Spinal cord (tissue), 10 donors: Measurements from ENCODE around the gene PRDM12. TPM values are rescaled to one million over a fixed set of nuclear protein-coding genes. Genes with fewer than 3 reads are reported as not detected.
"Not testable (repeated sequence)": the region's sequence is repeated elsewhere in the genome, so short reads cannot be mapped to it uniquely, and the experiment has no call there.

Experiments
- DNase-seq, 6 donors: peaks; one replicate each; pipeline versions ENCODE4 v3.0.0 to v3.0.0-alpha.2; 2013 to 2015; ENCODE audit warnings: low spot score in 6 of 6, low read depth in 4 of 6
- H3K27ac ChIP-seq: one replicate; pipeline ENCODE4 v1.5.1; 2013; ENCODE audit warnings: low read depth, low read length, control low read depth
- H3K27me3 ChIP-seq: one replicate; pipeline ENCODE4 v1.6.1; 2013; ENCODE audit warnings: low read length; ENCODE audit not compliant: control insufficient read depth, insufficient read depth
- H3K36me3 ChIP-seq: one replicate; pipeline ENCODE4 v1.6.1; 2013; ENCODE audit warnings: low read length; ENCODE audit not compliant: control insufficient read depth, insufficient read depth
- H3K4me1 ChIP-seq: one replicate; pipeline ENCODE4 v1.6.1; 2013; ENCODE audit warnings: low read length; ENCODE audit not compliant: control insufficient read depth, insufficient read depth
- H3K4me3 ChIP-seq: one replicate; pipeline ENCODE4 v1.5.1; 2013; ENCODE audit warnings: low read depth, low read length, control low read depth
- H3K9me3 ChIP-seq: one replicate; pipeline ENCODE4 v1.6.1; 2013; ENCODE audit warnings: low read length; ENCODE audit not compliant: control insufficient read depth, insufficient read depth
- WGBS: methylation state at CpG from one replicate; pipeline ENCODE4 v1.1.5; 2013; ENCODE audit warnings: missing lambda C conversion rate; ENCODE audit not compliant: insufficient coverage; 5-methylcytosine and 5-hydroxymethylcytosine counted together
- polyA plus RNA-seq, 2 donors: library from polyadenylated mRNA; unstranded; fragments of 120-200 nt; gene quantifications; one replicate each; pipeline ENCODE4 v1.2.1, GENCODE V29; 2013; ENCODE audit not compliant: insufficient read length in 2 of 2
- total RNA-seq, 2 donors: library from RNA; depleted of rRNA in 1 of 2; stranded (reverse); fragments of 120-200 nt in 1 of 2; fragments of >200 nt in 1 of 2; gene quantifications; one replicate each; pipeline versions ENCODE4 v1.2.3 to v1.2.4, GENCODE V29; 2013 to 2014
- donor health status: healthy.

PRDM12 gene
- total and polyA plus RNA-seq, 4 donors: 0.11 to 2.4 (median 0.69) TPM

DNA sequence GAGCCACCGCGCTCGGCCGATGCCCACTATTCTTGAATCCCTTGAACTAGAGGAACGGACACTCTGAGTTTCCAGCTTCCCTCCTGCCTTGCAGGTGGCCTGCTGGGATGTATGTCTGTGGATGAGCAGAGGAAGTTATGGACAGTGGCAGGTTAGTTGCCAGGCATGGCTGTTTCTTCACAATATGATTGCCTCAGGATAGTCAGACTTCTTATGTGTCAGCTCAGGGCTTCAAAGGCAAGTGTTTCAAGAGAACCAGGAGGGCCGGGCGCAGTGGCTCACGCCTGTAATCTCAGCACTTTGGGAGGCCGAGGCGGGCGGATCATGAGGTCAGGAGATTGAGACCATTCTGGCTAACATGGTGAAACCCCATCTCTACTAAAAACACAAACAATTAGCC is 21.6 kb downstream of the PRDM12 start:
- H3K27ac ChIP-seq, H3K36me3 ChIP-seq, H3K27me3 ChIP-seq, H3K4me3 ChIP-seq, H3K9me3 ChIP-seq, DNase-seq: not testable (repeated sequence)
- peaks cover 13% of the 10 kb centered on the region for H3K4me1 ChIP-seq
- WGBS: 94% methylated on average over 11 of the region's 11 CpGs

DNA sequence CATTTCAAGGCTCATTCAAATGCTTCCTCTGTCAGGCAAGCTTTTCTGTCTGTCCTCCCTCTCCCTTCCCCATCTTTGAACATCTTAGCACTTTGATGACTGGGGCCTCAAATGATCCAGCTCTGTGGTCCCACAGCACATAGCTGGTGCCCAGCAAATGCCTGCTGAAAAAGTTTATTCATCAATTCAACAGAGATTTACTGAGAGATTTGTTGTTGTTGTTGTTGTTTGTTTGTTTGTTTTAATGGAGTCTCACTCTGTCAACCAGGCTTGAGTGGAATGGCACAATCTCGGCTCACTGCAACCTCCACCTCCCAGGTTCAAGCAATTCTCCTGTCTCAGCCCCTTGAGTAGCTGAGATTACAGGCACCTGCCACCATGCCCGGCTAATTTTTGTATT is 23.2 kb downstream of the PRDM12 start:
- DNase-seq: no peak
- no CpG with 5 or more reads among the region's 2 CpGs for WGBS
- Histone ChIP-seq H3K36me3 (no peaks in the 10 kb centered on the region), H3K9me3 (no peaks in the 10 kb centered on the region), H3K27ac (no peak overlapping the region), H3K27me3 (no peaks in the 10 kb centered on the region), H3K4me3 (no peak overlapping the region), H3K4me1 (peaks cover 9% of the 10 kb centered on the region)

DNA sequence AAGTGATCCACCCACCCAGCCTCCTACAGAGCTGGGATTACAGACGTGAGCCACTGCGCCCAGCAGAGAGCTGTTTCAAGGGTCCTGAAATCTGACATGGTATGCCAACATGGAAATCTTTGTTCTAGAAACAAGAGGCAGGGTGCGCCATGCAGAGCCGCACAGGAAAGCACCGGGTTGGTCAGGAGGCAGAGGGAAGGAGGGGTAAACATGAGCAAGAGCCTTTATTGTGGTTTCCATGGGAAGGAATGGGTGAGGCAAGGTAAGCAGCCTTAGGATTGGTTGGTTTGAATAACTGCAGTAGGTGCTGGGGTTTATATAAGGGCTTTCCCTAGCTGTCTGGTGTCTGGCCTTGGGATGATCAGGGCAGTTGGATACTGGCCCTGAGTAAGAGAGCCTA is 23.7 kb downstream of the PRDM12 start:
- Histone ChIP-seq H3K4me1 (peaks cover 14% of the 10 kb centered on the region), H3K9me3 (no peaks in the 10 kb centered on the region), H3K4me3 (no peak overlapping the region), H3K27me3 (no peaks in the 10 kb centered on the region), H3K27ac (no peak overlapping the region), H3K36me3 (no peaks in the 10 kb centered on the region)
- DNase-seq: no peak
- 76% methylated on average over 5 of the region's 5 CpGs for WGBS

DNA sequence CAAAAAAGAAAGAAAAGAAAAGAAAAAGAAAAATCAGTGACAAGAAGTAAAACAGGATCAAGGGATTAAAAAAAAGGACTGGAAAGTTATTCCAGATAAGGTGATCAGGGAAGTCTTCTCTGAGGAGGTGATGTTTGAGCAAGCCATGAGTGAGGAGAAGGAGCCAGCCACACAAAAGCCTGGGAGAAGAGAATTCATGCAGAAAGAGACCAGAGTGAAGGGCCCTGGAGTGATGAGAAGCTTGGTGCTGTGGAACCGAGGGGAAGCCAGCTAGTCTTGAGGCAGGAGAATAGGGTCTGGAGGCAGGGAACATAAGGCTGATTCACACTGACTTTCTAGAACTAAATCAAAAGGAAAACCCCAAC is 25.2 kb downstream of the PRDM12 start:
- Histone ChIP-seq H3K4me3 (peak overlapping the region; percentile 3), H3K9me3 (no peaks in the 10 kb centered on the region), H3K27me3 (no peaks in the 10 kb centered on the region), H3K36me3 (no peaks in the 10 kb centered on the region), H3K4me1 (peaks cover 16% of the 10 kb centered on the region), H3K27ac (peak overlapping the region; percentile 81)
- DNase-seq: no peak
- no CpG with 5 or more reads among the region's 1 CpG for WGBS

DNA sequence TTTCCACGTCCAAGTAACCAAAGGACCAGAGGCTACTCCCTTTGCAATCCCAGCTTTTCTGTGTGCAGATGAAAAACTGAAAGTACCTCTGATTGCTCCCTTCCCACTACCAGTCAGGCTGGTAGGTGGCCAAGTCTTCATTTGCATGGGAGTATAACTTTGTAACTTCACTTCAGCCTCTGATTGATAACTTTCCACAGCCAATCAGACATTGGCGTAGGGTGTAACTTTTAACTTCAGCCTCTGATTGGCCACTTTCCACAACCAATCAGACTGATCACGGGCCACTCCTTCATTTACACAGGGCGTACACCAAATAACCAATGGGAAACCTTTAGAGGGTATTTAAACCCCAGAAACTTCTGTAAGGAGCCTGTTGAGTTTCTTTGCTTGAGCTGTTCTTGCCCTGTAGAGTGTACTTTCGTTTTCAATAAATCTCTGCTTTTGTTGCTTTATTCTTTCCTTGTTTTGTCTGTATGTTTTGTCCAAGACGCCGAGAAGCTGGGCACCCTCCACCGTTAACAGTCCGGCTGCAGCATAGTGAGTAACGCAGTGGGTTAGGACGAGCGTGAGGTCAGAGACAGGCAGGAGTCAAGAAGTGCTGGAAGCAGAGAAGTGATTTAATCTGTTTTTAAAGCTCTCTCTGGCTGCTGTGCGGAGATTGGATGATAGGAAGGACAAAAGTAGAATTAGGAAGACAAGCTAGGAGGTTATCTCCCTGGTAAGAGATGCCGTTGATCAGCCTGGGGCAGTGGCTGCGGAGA is 25.7 kb downstream of the PRDM12 start:
- H3K4me3 ChIP-seq: peak overlapping the region; percentile 13
- 52% methylated on average over 12 of the region's 15 CpGs for WGBS
- H3K27ac ChIP-seq: peak overlapping the region; percentile 81
- no peaks in the 10 kb centered on the region for H3K27me3 ChIP-seq
- no peaks in the 10 kb centered on the region for H3K9me3 ChIP-seq
- peak in 3 of 6 donors; percentile 71 to 93 (median 80) for DNase-seq
- H3K36me3 ChIP-seq: peaks cover 2% of the 10 kb centered on the region
- peaks cover 22% of the 10 kb centered on the region for H3K4me1 ChIP-seq

DNA sequence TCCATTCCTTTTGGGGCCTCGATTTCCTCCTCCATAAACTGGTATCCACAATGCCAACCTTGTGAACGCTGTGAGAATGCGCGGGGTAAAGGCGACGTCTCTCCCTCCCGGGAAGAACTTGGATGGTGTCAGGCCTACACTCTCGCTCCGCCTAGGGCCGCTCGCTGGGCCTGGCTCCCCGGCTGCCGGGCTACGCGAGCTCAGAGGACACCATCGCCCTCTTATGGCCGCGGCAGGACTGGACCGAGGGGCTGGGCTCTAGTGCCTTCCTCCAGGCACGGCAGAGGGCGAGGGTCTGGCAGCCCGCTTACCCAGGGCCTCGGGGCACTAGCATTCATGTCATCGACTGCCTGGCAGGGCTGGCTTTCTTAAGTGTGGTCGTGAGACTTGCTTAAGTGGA is 27.9 kb downstream of the PRDM12 start:
- H3K27ac ChIP-seq: peak overlapping the region; percentile 75
- 21% methylated on average over 23 of the region's 25 CpGs for WGBS

DNA sequence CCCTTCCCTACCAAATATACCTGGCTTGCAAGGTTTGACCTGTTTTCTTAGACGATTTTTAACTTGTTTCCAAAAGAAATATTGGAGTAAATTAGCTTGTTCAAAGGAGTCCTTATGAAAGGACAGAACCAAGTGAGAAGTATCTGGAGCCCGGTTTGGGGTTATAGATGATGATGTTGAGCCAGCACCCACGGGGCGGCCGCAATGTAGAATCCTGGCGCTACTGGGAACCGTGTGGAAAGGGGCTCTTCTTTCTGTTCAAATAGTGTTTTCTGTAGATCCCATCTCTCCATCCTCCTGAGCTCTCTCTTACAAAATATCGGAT is 28.7 kb downstream of the PRDM12 start:
- H3K27me3 ChIP-seq: no peaks in the 10 kb centered on the region
- H3K9me3 ChIP-seq: no peaks in the 10 kb centered on the region
- WGBS: 0% methylated on average over 1 of the region's 8 CpGs
- peak overlapping the region; percentile 72 for H3K27ac ChIP-seq
- no peak for DNase-seq
- peaks cover 26% of the 10 kb centered on the region for H3K36me3 ChIP-seq
- peaks cover 24% of the 10 kb centered on the region for H3K4me1 ChIP-seq
- H3K4me3 ChIP-seq: peak overlapping the region; percentile 73

More for the DNA sequence above, 27.9 kb downstream of the PRDM12 start:
- peaks cover 19% of the 10 kb centered on the region for H3K36me3 ChIP-seq
- peak in 2 of 6 donors; percentile 76 to 84 for DNase-seq
- no peaks in the 10 kb centered on the region for H3K9me3 ChIP-seq
- H3K4me1 ChIP-seq: peaks cover 24% of the 10 kb centered on the region
- H3K27me3 ChIP-seq: no peaks in the 10 kb centered on the region
- no peak overlapping the region for H3K4me3 ChIP-seq

DNA sequence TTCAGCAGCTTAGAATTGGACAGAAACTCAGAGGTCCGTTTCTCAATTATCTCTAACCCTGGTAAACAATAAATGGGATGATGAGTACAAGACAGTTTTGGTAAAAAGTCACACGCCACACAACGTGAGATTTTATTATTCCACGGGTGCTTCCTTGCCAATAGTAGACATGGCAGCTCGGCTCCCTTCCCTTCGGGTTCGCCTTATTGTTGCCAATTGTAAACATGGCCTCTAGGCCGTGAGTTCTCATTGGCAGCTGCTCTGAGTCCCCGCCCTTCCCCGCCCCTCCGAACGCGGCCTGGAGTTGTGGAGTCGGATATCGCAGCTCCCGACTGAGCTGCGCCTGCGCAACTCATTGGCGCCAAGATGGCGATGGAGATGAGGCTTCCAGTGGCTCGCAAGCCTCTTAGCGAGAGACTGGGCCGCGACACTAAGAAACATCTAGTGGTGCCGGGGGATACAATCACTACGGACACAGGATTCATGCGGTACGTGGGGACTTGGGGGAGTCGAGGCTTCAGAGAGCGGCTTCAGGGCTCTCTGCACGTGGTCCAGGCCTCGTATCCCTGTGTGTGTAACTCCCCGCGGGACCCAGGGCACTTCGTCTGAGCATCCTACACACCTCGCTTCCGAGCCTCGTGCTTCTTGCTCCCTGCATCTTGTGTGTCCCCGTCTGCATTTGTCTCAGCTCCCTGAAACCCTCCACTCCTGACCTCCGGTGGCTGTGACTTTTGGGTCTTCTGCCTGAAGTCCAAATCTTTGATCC is 29.2 kb downstream of the PRDM12 start, which contains the start of gene EXOSC2:
Gene EXOSC2 (plus strand): TSS at position 355 of the 766 bp plus-strand sequence. CDS start 12 bp downstream, at position 367.
- peak within 1 kb of the TSS; percentile 75 for H3K27ac ChIP-seq
- H3K27me3 ChIP-seq: no peaks in the 10 kb centered on the region
- H3K36me3 ChIP-seq: peaks cover 32% of the 10 kb centered on the region
- H3K9me3 ChIP-seq: no peaks in the 10 kb centered on the region
- DNase-seq: peak; percentile 92 to 100 (median 97)
- H3K4me1 ChIP-seq: peaks cover 24% of the 10 kb centered on the region
- WGBS: under 1% methylated on average over 38 of the region's 40 CpGs
- H3K4me3 ChIP-seq: peak within 1 kb of the TSS; percentile 73

DNA sequence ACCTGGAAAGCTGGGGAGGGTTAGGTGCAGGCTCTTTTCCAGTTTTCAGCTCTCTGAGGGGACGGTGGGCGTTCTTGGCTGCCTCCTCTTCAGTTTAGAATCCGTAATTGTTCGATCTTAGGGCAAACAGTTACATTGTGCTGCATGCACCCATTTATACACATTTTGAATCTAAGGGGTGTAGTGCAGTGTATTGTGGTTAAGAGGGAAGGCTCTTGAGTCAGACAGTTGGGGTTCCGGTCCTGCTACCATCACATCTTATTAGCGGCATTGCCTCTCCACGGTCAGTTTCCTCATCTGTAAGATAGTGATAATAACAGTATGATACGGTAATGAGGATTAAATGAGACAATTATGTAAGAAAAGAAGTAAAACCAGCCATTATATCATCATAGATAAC is 29.8 kb downstream of the PRDM12 start:
- no CpG with 5 or more reads among the region's 8 CpGs for WGBS
- DNase-seq: no peak
- Histone ChIP-seq H3K4me3 (peak overlapping the region; percentile 73), H3K27ac (no peak overlapping the region), H3K9me3 (no peaks in the 10 kb centered on the region), H3K36me3 (peaks cover 36% of the 10 kb centered on the region), H3K4me1 (peaks cover 24% of the 10 kb centered on the region), H3K27me3 (no peaks in the 10 kb centered on the region)
